GM21576 (cell line): Measurements from ENCODE around the gene ZSWIM6.
"Not testable (repeated sequence)": the region's sequence is repeated elsewhere in the genome, so short reads cannot be mapped to it uniquely, and the experiment has no call there.

ENCODE experiments used
- ATAC-seq: cut with Tn5 transposase; IDR thresholded peaks from one replicate; pipeline ENCODE4 v1.9.1; 2021; ENCODE audit warnings: mild to moderate bottlenecking, moderate library complexity; ENCODE audit not compliant: unreplicated experiment

Gene ZSWIM6

GRCh38 chr5:61405511-61406295 is 73.6 kb downstream of the ZSWIM6 start:
- no peak for ATAC-seq

DNA sequence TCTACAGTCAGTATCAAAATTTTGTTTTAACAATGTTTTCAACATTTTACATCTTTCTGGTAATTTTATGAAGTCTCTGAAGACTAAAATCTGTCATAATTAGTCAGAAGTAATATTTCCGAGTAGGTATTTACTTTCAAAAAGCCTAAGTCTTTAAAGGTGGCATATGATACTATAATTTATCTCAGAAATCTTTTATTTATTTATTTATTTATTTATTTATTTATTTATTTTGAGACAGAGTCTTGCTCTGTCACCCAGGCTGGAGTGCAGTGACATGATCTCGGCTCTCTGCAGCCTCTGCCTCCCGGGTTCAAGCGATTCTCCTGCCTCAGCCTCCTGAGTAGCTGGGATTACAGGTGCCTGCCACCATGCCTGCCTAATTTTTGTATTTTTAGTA is 74.4 kb downstream of the ZSWIM6 start:
- not testable (repeated sequence) for ATAC-seq

- no peak for ATAC-seq
These were observed 75.7 kb downstream of the ZSWIM6 start for GRCh38 chr5:61407706-61408270.

DNA sequence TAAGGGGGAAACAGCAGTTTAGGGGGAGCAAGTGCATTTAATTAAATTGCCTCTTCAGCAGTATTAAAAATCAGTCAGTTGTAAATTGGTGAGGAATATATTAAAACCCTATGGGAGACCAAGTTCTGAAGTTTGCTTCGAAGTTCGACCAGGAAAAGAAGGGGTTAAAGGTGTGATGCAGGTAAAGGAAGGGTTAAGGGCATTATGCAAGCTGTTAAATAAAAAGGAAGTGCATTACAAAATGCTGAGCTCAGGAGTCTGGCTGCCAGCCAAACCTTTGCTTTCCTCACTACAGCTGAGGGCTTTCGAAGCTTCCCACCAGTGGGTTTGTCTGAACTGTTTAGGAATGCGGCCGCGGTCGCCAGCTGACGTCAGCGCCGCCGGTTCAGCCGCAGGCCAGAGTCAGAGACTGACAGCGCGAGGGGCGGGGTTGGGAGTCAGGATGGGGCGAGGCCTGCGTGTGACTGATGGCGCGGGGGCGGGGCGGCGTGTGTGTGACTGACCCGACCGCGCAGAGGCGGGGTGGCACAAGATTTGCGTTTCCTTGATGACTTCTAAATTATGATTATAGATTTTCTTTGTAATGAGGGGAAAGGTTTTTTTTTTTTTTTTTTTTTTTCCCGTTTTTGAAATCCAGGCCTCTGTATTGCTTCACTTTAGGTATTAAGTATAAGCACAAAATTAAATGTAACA is 76.6 kb downstream of the ZSWIM6 start:
- peak; percentile 99 for ATAC-seq

GRCh38 chr5:61409568-61409967 is 77.5 kb downstream of the ZSWIM6 start:
- ATAC-seq: no peak

DNA sequence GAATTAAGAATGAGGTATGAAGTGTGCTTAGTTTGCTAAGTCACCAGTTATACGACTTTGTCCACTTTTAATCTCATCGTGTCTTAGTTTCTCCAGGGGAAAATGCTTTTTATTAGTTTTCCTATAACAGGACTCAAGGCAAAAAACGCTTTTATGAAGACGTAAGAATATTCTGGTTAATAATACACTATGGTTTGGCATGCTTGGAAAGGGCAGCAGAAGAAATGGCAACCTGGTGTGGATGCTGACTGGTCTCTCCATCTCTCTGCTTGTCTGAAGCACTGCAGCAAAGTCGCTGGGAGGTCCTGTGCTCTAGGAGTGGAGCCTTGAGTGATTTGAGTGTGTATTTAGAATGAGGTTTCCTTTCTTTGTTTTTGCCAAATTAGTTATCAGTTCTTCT is 78.8 kb downstream of the ZSWIM6 start:
- ATAC-seq: no peak

- no peak for ATAC-seq
These were observed 80.3 kb downstream of the ZSWIM6 start for GRCh38 chr5:61412361-61412760.

DNA sequence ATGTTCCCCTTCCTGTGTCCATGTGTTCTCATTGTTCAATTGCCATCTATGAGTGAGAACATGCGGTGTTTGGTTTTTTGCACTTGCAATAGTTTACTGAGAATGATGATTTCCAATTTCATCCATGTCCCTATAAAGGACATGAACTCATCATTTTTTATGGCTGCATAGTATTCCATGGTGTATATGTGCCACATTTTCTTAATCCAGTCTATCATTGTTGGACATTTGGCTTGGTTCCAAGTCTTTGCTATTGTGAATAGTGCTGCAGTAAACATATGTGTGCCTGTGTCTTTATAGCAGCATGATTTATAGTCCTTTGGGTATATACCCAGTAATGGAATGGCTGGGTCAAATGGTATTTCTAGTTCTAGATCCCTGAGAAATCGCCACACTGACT is 81.1 kb downstream of the ZSWIM6 start:
- ATAC-seq: not testable (repeated sequence)

DNA sequence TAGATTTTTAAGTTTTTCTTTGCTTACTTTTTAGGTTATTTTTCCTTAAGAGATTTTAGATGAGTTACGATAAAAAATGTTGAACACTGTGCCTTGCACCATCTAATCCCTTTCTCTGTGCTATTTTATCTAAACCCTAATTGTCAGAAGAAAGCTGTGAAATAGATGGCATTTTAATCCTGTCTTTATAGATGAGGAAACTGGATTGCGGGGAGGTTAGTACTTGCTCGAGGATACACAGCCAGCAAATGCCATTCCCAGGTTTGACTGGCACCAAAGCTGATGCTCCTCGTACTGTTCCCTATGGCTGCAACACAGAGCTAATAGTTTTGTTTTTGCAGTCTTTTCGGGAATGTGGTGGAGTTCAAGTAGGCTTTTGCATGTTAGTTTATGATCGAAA is 82.7 kb downstream of the ZSWIM6 start:
- ATAC-seq: no peak

GRCh38 chr5:61416010-61416409 is 84.0 kb downstream of the ZSWIM6 start:
- ATAC-seq: no peak

DNA sequence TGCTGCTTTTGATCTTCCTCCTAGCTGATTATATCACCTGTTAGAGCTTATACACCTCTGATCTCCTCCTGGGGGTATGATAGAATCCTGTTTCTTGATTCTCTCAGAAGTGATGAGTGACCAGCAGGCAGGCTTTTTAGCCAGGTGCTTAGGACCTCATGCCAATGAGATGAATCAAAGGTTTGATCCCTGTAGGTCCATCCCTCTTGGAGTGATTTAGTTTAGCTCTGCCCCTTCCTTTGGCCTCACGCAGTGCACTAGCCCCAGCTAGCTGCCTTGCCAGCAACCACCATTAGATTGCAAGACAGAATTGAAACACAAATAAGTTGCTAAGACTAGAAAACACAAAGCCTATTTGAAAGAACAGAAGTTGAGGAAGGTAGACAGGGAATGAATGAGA is 84.4 kb downstream of the ZSWIM6 start:
- ATAC-seq: no peak

GRCh38 chr5:61417340-61417739 is 85.3 kb downstream of the ZSWIM6 start:
- no peak for ATAC-seq

- ATAC-seq: no peak
These were observed 85.8 kb downstream of the ZSWIM6 start for GRCh38 chr5:61417851-61418250.

DNA sequence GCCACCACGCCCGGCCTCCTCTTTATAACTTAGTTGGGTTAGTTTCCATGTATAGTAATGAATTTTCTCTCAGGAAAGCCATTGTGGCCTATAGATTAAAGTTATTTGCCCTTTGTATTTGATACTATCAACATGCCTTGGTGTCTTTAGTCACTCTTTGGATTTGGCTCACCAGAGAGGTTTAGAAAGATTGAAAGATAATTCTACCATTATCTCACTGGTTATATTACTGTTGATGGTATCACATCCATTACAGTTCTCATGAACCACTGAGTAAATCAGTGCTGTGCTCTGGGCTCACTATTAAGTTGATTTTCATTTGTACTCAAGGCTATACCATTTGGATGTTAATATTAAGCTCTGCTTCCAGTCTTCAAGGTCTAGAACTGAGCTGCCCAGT is 87.0 kb downstream of the ZSWIM6 start:
- ATAC-seq: no peak

- no peak for ATAC-seq
These were observed 88.0 kb downstream of the ZSWIM6 start for GRCh38 chr5:61420016-61420415.

GRCh38 chr5:61421262-61421661 is 89.2 kb downstream of the ZSWIM6 start:
- not testable (repeated sequence) for ATAC-seq

GRCh38 chr5:61423487-61424145 is 91.6 kb downstream of the ZSWIM6 start:
- ATAC-seq: no peak

GRCh38 chr5:61425918-61426317 is 93.9 kb downstream of the ZSWIM6 start:
- ATAC-seq: no peak

DNA sequence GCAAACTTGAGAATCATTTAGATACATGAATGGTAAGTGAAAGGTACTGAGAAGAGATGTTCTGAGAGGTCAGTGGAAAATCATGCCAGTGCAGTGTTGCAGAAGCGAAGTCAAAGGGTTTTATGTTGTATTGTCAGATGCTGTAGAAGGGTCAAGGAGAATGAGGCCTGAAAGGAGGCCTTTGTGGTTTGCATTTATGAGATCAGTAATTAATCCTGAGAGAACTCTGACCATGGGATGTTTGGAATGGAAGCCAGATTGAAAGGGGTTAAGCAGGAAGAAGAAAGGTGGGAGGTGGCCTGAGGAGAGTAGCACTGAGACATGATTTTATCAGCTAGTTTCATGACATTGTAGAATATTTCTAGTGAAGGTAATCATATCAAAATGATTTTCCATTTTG is 97.8 kb downstream of the ZSWIM6 start:
- no peak for ATAC-seq

- no peak for ATAC-seq
These were observed 100.0 kb downstream of the ZSWIM6 start for GRCh38 chr5:61431923-61432620.

GRCh38 chr5:61435368-61435767 is 103.3 kb downstream of the ZSWIM6 start:
- ATAC-seq: no peak
